Activated T-helper 9 cell treated with anti-CD3 and anti-CD28 coated beads, Interleukin-2, amount 50 U/mL, for 16 hours (primary cell): ENCODE data around the gene GMNN.

Experiments used
- DNase-seq: peaks from one replicate; pipeline ENCODE4 v3.0.0-alpha.2; 2020; ENCODE audit warnings: low read depth

Gene GMNN

GRCh38 chr6:24807584-24807983 is 32.8 kb downstream of the GMNN start:
- DNase-seq = no peak

- no peak for DNase-seq
These were observed 35.0 kb downstream of the GMNN start for GRCh38 chr6:24809728-24810127.

GRCh38 chr6:24818346-24818745 is 43.6 kb downstream of the GMNN start:
- no peak for DNase-seq

- no peak for DNase-seq
These were observed 47.2 kb downstream of the GMNN start for GRCh38 chr6:24821860-24822444.

- no peak for DNase-seq
These were observed 48.0 kb downstream of the GMNN start for GRCh38 chr6:24822696-24823095.

- no peak for DNase-seq
These were observed 48.4 kb downstream of the GMNN start for GRCh38 chr6:24823185-24823584.

GRCh38 chr6:24824142-24824938 is 49.6 kb downstream of the GMNN start:
- DNase-seq = no peak

GRCh38 chr6:24825130-24825630 is 50.4 kb downstream of the GMNN start:
- DNase-seq = no peak

- no peak for DNase-seq
These were observed 52.4 kb downstream of the GMNN start for GRCh38 chr6:24827162-24827561.

- no peak for DNase-seq
These were observed 53.2 kb downstream of the GMNN start for GRCh38 chr6:24827970-24828369.

GRCh38 chr6:24829657-24830056 is 54.9 kb downstream of the GMNN start:
- DNase-seq = no peak

GRCh38 chr6:24831771-24832716 is 57.3 kb downstream of the GMNN start:
- no peak for DNase-seq

- no peak for DNase-seq
These were observed 58.1 kb downstream of the GMNN start for GRCh38 chr6:24832794-24833193.

- DNase-seq = no peak
These were observed 59.1 kb downstream of the GMNN start for GRCh38 chr6:24833711-24834386.
